ENCODE results near the gene RAB6D.
"Not testable (repeated sequence)": the region's sequence is repeated elsewhere in the genome, so short reads cannot be mapped to it uniquely, and the experiment has no call there.

DNA sequence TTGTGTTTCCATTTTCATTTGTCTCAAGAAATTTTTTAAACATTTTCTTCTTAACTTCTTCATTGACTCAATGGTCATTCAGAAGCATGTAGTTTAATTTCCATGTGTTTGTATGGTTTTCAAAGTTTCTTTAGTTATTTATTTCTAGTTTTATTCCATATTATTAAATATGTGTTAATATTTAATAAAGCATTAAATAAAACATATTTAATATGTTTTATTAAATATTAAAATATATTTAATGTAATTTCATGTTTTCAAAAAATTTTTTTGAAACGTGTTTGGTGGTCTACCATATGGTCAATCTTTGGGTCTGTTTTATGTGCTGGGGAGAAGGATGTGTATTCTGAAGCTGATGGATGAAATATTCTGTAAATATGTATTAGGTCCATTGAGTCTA, 32.2 kb upstream of the RAB6D start:
- not testable (repeated sequence) for TF ChIP-seq ARNTL (CRISPR knock-in tag; IDR thresholded peaks at IDR 0.05; ENCODE audit: borderline replicate concordance, low read depth); ISL1 (CRISPR knock-in tag; IDR thresholded peaks at IDR 0.05); ZFP30 (CRISPR knock-in tag; IDR thresholded peaks at IDR 0.05)
- TF ChIP-seq, protein P1, sequence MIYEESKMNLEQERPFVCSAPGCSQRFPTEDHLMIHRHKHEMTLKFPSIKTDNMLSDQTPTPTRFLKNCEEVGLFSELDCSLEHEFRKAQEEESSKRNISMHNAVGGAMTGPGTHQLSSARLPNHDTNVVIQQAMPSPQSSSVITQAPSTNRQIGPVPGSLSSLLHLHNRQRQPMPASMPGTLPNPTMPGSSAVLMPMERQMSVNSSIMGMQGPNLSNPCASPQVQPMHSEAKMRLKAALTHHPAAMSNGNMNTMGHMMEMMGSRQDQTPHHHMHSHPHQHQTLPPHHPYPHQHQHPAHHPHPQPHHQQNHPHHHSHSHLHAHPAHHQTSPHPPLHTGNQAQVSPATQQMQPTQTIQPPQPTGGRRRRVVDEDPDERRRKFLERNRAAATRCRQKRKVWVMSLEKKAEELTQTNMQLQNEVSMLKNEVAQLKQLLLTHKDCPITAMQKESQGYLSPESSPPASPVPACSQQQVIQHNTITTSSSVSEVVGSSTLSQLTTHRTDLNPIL (CRISPR knock-in tag; IDR thresholded peaks at IDR 0.05; ENCODE audit: low read depth): not testable (repeated sequence)
- TF ChIP-seq, protein P2, sequence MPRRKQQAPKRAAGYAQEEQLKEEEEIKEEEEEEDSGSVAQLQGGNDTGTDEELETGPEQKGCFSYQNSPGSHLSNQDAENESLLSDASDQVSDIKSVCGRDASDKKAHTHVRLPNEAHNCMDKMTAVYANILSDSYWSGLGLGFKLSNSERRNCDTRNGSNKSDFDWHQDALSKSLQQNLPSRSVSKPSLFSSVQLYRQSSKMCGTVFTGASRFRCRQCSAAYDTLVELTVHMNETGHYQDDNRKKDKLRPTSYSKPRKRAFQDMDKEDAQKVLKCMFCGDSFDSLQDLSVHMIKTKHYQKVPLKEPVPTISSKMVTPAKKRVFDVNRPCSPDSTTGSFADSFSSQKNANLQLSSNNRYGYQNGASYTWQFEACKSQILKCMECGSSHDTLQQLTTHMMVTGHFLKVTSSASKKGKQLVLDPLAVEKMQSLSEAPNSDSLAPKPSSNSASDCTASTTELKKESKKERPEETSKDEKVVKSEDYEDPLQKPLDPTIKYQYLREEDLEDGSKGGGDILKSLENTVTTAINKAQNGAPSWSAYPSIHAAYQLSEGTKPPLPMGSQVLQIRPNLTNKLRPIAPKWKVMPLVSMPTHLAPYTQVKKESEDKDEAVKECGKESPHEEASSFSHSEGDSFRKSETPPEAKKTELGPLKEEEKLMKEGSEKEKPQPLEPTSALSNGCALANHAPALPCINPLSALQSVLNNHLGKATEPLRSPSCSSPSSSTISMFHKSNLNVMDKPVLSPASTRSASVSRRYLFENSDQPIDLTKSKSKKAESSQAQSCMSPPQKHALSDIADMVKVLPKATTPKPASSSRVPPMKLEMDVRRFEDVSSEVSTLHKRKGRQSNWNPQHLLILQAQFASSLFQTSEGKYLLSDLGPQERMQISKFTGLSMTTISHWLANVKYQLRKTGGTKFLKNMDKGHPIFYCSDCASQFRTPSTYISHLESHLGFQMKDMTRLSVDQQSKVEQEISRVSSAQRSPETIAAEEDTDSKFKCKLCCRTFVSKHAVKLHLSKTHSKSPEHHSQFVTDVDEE (CRISPR knock-in tag; IDR thresholded peaks at IDR 0.05): not testable (repeated sequence)

Data from SK-N-SH treated with all-trans-retinoic acid at 6 μM for 48 hours (cell line).